HG03159 (cell line): ENCODE measurements around the gene VSIG10L2.

Source experiments
- ATAC-seq: cut with Tn5 transposase; IDR thresholded peaks from one replicate; pipeline ENCODE4 v1.9.1; 2021; ENCODE audit warnings: mild to moderate bottlenecking, moderate library complexity; ENCODE audit not compliant: unreplicated experiment

Gene VSIG10L2

DNA sequence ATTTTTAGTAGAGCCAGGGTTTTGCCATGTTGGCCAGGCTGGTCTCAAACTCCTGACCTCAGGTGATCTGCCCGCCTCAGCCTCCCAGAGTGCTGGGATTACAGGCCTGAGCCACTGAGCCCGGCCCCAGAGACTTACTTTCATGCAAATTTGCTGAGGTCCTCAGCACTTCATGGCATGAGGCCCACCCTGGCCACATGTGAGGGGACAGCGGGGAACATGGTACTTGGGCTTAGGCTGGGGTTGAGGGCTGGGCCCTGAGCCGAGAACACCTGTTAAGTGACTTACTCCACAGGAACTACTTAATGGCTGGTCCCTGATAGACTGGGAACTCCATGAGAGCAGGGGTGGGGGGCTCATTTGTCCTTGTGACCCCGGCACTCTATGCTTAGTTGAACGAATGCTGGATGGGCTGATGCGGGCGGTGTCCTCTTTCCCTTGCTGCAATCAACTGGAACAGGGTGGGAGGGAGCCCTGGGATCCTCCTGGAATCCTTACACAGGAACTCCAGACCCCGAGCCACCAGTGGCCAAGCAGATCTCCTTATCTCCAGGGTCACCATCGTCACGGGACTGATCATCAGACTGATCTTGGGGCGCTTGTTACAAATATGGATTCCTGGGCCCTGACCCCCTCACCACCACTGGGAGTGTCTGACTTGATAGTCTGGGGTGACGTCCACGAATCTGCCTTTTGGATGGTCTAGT lies 1.0 kb downstream of the VSIG10L2 start:
- no peak for ATAC-seq

DNA sequence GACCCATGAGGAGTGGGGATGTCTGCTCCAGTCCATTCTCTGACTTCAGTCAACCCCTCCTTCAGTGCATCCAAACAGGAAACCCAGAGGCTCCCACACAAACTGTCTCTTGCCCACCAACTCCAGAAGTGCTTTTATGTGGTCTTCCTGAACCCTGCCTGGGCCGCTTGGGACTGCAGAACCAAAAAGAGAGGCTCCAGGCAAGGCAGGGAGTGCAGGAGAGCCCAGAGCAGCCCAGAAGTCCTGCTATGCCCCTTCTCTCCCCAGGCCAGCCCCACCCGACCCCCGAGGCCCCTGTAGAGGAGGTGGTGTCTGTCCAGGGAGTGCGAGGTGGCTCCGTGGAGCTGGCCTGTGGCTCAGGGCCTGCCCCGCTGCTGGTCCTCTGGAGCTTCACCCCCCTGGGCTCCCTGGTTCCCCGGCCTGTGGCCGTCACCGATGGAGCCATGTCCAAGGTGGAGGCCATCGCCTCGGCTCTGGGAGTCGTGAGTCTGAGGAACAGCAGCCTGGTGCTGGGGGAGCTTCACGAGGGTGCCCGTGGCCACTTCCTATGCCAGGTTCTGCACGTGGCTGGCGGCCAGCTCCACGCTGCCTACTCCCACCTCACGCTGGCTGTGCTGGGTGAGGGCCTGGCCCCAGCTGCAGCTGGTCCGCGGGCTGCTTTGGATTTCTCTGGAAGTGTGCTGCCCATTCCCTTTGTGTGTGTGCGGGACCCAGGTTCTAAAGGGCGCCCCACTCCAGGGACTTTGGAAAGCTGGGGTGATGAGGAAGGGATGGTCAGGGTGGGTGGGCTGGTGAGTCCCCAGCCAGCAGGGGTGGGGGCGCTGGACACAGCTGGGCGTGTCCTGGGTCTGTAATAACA lies 1.8 kb downstream of the VSIG10L2 start:
- no peak for ATAC-seq

DNA sequence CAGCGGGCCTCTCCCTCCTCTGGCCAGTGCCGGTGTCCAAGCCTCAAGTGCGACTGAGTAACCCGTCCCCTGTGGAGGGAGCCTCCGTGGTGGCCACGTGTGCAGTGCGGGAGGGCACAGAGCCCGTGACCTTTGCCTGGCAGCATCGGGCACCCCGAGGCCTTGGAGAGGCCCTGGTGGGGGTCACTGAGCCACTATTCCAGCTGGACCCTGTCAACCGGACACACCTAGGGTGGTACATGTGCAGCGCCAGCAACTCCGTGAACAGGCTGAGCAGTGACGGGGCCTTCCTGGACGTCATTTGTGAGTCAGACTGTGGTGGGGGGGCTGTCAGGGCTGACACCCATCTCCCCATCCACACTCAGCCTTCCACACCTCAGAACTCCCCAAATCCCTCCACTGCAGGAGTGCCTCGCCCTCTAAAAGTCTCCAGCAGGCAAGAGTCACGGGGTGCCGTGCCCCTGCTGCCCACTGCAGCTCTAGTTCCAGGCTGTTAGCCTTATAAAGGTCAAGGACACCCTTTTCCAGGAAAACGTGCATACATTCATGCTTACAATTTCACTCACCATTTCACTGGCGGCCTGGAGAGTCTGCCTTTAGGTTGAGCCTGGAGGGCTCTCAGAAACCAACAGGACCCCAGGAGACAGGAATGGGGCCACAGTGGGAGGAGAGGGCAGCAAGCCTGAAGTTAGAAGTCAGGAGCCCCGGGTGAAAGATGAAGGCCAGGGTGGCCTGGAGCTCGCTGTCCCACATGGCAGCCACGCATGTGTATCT lies 2.6 kb downstream of the VSIG10L2 start:
- ATAC-seq, result no peak

DNA sequence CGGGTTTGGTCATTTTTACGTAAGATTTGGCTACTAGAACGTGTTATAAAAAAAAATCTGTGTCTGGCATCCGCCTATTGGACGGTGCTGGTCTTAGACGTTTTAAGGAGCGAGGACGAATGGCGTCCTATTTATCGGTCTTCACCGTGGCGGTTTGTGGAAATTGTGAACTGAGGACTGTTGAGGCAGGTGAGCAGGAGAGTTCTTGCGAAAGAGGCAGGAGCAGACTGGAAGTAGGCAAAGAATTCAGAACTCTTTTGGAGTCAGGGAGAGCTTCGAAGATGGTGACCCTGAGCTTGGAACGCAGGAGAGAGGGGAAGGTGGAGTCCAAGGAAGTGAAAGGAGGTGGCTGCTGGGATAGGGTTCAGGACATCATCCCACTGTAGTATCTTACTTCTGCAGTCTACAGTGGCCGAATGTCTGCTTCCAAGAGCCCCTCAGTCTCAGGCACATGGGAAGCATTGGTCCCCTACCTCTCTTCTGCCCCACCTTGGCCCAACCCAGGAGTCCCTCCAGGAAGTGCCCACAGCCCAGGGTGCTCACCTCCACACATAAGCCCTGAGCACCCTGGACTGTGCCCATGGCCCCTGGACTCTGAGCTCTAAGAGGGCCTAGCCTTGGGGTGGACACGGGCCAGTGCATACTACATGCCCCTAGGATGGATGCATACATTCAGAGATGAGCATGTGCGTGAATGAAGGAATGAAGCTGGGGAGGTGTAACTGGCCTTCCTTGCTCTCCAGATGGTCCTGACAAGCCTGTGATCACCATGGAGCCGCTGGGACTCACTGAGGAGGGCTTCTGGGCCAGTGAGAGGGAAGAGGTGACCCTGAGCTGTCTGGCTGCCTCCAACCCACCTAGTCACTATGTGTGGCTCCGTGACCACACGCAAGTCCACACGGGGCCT lies 3.7 kb downstream of the VSIG10L2 start:
- no peak for ATAC-seq

DNA sequence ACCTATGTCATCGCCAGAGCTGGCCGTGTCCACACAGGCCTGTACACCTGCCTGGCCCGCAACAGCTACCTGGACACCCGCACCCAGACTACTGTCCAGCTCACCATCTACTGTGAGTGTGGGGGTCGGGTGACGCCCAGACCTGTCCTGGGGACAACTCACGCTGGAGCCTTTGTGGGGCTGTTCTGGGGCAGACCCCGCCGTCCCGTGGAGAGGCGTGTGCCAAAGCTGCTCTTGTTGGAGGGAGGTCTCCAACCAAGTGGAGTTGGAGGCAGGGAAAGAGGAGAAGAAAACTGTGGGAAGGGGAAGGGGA lies 4.3 kb downstream of the VSIG10L2 start:
- no peak for ATAC-seq

DNA sequence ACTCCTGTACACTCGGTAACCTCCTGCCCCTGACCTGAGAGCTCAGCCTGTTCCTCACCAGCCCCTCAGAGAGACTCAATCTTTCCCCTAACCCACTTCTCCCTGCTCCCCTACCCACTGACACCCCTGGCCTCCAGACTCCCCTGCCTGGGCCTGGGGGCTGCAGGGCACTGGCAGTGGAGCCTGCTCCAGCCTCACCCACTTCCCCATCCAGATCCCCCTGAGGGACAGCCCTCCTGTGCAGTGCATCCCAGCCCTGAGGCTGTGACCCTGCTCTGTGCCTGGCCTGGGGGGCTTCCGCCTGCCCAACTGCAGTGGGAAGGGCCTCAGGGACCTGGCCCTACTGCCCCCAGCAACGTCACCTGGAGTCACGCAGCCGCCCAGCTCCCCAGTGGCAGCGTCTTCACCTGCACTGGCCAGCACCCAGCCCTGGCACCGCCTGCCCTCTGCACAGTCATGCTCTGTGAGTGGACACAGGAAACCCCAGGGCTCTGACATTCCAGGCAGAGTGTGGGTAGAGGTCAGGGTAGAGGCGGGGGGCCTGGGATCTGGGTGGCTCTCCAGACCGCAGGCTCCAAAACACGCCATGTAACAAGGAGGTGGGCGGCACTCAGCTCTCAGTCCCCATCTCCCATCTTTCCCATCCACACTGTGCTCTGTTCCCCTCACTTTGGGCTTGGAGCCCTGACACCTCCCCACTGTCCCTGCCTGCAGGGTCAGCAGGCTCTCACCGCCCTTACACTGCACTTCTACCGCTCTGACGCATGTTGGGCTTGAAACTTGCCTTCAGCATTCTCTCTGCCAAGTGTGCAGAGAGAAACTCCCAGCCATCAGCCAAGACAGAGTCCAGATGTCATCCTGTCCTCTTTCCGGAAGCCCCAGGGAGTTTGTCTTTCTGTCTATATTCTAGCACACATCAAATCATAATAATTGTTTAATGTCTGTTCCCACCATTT lies 5.1 kb downstream of the VSIG10L2 start:
- ATAC-seq, result no peak

DNA sequence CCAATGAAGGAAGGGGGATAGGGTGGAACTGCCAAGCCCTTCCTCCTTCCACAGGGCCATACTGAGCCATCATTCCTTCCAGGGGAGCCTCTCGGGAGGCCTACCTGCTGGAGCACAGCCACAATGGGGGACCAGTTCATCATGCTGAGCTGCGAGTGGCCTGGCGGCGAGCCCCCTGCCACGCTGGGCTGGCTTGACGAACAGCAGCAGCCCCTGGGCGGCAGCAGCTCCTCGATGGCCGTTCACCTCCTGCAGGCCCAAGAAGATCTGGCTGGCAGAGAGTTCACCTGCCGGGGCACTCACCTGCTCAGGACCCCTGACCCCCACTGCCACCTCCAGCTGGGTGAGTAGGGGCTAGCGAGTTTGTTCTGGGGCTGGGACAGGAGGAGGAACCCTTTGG lies 5.9 kb downstream of the VSIG10L2 start:
- ATAC-seq, result no peak

DNA sequence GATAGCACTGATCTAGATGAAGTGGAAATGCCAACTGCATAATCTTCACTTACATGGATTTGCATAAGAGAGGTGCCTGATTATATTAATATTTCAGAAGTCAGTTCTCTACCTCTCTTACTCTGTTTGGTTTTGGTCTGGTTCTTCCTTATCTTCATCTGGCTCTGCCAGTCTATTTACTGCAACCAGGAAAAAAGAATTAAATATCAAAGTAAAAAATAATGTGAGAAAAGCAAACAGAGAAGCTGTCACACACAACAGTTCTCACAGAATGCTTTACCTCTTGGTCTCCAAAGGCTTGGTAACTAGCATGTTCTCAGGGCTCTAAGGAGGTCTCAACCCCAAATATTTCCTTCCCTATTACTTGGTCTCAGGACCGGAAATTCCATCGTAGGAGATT lies 6.7 kb downstream of the VSIG10L2 start:
- no peak for ATAC-seq

DNA sequence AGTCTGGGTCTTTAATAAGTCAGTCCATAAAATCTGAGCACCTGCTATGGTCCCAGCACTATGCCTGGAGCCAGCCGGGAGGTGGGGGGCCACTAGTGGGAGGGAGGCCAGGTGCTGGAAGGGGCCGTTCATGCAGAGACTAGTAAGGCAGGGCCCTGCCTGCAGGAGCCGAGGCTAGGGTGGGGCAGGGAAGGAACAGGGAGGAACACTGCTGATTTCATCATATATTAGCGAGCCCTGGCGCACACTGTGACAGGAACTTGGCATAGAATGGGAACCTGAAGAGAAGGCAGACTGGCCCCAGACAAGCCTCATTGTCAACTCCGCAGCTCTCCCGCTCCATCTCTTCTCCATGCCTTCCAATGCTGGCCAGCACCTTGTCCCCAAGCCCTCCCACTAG lies 7.1 kb downstream of the VSIG10L2 start:
- ATAC-seq, result no peak

DNA sequence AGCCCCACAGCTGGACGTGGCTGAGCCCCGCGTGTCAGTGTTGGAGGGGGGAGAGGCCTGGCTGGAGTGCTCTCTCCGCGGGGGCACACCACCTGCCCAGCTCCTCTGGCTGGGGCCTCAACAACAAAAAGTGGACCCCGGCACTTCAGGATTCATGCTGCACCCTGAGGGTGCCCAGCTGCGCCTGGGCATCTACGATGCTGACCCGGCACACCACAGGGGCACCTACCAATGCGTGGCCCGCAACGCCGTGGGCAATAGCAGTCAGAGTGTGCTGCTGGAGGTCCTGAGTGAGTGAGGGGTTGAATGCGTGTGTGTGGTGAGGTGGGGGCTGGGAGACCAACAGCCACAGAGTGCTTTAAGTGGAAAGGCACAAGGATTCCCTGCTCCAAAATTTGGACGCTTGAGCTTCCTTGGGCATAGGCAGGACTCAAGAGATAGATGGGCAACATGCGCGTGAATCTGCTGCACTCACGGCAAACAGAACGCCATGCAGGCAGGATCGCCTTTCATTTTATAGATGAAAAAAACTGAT lies 7.6 kb downstream of the VSIG10L2 start:
- ATAC-seq, result no peak

DNA sequence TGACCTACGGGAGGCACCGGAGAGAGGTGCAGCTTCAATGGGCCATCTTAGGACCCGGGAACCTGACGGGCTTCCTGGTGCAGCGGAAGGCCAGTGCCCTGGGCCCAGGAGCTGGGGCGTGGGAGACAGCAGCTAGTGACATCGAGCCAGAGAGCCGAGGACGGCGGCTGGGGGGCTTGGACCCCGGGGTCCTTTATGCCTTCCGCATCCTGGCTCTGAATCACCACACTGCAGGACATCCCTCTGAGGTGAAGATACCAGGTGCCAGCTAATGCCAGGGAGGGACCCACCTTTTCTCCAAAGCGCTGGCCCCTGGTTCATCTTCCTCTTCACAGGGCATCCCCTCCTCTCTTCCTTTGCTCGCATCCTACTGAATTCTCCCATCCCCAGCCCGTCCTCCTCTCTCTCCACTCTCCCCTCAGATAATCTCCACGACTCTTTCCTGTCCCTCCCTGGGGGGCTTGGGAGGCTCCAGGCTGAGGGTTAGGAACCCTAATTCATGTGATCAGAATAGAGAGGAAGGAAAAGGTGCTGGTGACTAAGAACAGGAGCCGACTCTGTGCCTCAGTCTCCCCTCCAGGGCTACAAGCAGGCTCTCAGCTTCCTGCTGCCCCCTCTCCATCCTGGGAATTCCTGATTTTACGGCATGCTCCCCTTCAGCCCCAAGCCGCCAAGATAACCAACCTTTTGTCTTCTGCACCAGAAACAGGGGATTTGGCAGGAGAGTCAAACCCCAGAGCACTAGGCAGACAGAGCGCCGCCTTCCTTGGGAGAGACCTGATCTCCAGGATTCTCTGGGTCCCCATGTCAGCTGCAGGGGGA lies 8.5 kb downstream of the VSIG10L2 start:
- no peak for ATAC-seq

DNA sequence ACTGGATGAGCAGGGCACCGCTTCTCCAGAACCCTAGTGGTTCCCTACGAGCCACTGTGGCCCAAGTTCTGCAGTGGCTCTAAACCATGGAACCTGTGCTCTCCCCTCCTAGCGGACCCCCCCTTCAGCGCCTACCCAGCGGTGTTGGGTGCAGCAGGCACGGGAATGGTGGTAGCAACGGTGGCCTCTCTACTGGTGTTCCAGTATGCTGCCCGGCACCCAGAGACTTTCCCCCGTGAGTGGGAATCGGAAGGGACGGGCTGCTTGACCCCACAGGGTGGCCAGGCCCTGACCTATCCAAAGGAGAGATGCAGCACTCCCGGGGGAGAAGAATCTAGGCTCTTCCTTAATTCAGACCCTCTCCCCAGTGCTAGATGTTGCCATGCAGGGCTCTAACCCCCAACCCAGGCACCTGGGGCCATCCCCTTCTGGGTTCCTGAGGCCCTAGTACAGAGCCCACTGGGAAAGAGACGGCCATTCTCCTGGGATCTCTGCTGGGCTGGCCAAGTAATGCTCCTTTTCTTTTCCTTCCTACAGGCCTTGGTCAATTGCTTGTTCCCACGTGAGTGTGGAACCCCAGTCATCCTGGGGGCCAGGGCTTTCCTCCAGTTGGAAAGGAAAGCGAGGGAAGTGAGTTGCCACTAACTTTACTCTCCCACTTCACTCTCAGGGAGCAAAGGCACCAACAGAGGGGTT lies 9.2 kb downstream of the VSIG10L2 start:
- ATAC-seq, result no peak

DNA sequence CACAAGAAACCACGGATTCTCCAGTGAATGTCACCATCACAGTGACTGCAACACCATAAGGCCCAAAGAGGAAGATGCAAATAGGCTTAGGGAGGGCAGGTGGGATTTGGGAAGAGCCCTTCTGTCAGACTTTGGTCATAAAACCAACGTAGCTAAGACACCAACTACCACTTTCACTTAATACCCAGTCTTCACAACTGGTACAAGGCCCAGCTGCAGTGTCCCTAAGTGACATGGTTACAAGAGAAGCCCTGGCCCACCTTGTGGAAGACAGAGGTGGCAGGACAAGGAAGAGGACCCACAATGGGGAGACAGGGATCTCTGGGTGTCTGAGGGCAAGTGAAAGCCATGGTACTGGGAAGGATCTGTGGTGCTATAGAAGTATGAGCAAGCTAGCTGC lies 10.0 kb downstream of the VSIG10L2 start:
- no peak for ATAC-seq

DNA sequence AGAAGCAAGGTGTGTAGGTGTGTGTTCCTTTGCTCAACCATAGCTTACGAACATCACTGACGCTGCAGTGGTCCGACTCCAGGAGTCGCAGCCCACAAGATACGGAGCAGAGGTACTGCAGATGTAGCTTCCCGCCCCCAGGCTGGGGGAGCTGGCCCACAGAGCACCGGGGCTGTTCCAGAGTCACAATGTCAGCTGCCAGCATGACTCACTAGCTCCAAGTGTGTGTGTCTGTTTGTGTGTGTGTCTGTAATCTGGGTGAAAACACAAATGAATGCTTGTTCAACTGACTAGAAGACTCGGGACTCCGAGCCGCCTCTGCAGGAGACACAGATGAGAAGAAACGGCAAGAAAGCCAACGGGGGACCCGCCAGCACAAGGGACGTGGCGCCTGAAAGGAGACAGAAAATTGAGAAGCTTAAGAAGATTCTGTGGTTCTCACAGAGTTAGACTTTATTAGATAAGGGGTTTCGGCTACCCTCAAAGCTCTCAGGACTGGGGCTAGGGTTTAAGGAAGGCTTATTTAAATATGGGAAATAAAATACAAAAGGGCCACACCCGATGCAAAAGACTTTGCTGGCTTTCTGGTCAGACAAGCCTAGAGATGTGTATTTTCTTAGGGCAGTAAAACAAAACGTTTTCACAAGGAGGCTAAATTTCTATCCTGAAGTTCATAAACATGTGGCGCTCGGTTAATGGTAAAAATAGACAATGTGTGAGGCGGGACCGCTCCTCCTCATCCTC lies 10.7 kb downstream of the VSIG10L2 start:
- no peak for ATAC-seq

DNA sequence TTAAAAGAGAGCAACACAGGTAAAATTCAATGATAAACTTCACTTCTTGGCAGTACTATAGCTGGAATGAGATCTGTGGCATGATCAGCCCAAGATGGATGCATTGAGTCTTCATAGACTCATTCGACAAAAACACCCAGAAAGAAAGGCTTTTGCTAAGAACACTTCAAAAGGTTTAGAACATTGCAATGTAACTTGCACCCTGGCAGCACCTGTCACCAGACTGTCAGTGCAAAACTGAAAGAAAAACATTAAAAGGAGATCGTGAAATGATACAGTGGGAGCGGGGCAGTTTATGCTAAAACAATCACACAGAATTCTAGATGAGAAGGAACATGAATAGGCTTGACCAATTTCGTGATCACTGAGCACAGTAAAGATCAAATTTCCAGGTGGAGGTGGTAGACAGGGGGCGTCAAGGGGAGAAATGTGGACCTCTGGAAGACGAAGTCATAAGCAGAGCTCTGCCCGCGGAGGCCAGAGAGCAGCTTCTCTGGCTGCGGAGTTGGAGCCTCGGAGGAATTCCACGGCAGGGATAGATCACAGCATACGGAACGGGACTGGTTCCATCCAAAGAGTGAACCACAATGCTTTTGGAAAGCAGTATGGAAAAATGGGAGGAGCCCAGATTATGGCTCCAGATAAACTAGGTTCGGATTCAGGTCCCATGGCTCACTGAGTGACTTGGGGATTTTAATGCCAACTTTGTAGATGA lies 11.9 kb downstream of the VSIG10L2 start:
- no peak for ATAC-seq

DNA sequence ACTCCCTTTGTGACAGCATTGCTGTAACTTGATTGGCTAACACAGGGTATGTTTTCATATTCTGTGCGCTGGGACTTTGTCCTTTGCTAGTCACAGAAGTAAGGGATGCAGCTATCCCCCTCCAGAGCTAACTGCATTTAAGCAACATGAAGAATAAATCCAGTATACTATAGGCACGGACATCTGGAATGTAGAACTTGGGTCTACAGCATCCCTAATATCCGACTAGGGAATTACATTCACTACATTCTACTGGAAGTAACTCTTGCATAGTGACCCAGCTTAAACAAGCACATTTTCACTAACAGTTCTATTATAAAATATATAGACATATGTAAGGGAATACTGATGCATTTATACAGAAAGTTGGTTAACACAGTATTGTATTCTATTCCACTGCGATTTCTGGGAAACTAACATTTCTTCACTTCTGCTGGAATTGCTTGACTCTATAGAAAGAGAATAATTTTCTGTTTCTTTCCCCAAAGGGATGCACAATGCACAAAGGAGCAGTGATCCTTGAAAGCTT lies 13.1 kb downstream of the VSIG10L2 start:
- ATAC-seq, result no peak
